GM20431 (cell line): Measurements from ENCODE around the gene RGS17.
"Not testable (repeated sequence)": the region's sequence is repeated elsewhere in the genome, so short reads cannot be mapped to it uniquely, and the experiment has no call there.

ENCODE experiments used
- in situ Hi-C: fragments of 300-500 bp; cut with MseI, MboI; formaldehyde crosslinking; loops from one replicate; pipeline ENCODE4 v1.15.0; 2020; ENCODE audit warnings: low sequenced_read_pairs; ENCODE audit not compliant: unreplicated experiment

The RGS17 gene

GRCh38 chr6:153001767-153002612, 129.1 kb downstream of the RGS17 start:
- in situ Hi-C loops = no loop called here

- in situ Hi-C loops = not testable (repeated sequence)
Observed at GRCh38 chr6:153000790-153001189, 130.3 kb downstream of the RGS17 start.

- in situ Hi-C loops = no loop called here
Observed at GRCh38 chr6:153000243-153000642, 130.8 kb downstream of the RGS17 start.

- in situ Hi-C loops = not testable (repeated sequence)
Observed at GRCh38 chr6:152999538-152999937, 131.5 kb downstream of the RGS17 start.

- in situ Hi-C loops = no loop called here
Observed at GRCh38 chr6:152993847-152994246, 137.2 kb downstream of the RGS17 start.

GRCh38 chr6:152993431-152993830, 137.7 kb downstream of the RGS17 start:
- in situ Hi-C loops = no loop called here

- in situ Hi-C loops = no loop called here
Observed at GRCh38 chr6:152986978-152987377, 144.1 kb downstream of the RGS17 start.

GRCh38 chr6:152985300-152985699, 145.8 kb downstream of the RGS17 start:
- in situ Hi-C loops = not testable (repeated sequence)

- in situ Hi-C loops = no loop called here
Observed at GRCh38 chr6:152984513-152984872, 146.6 kb downstream of the RGS17 start.

- in situ Hi-C loops = no loop called here
Observed at GRCh38 chr6:152983637-152984512, 147.2 kb downstream of the RGS17 start.

GRCh38 chr6:152982904-152983636, 148.0 kb downstream of the RGS17 start, which contains the start of gene FBXO5:
Gene FBXO5, minus strand, starts transcription at chr6:152983041. Its CDS starts 82 bp downstream, at chr6:152982959.
- in situ Hi-C loops = no loop called here

- in situ Hi-C loops = no loop called here
Observed at GRCh38 chr6:152981989-152982903, 148.8 kb downstream of the RGS17 start.

GRCh38 chr6:152981219-152981618, 149.9 kb downstream of the RGS17 start:
- in situ Hi-C loops = no loop called here

GRCh38 chr6:152980656-152981055, 150.4 kb downstream of the RGS17 start:
- in situ Hi-C loops = no loop called here

GRCh38 chr6:152979116-152979515, 152.0 kb downstream of the RGS17 start:
- in situ Hi-C loops = no loop called here

- in situ Hi-C loops = no loop called here
Observed at GRCh38 chr6:152978058-152978457, 153.0 kb downstream of the RGS17 start.

GRCh38 chr6:152977556-152977955, 153.5 kb downstream of the RGS17 start:
- in situ Hi-C loops = no loop called here

- in situ Hi-C loops = no loop called here
Observed at GRCh38 chr6:152976749-152977148, 154.3 kb downstream of the RGS17 start.

GRCh38 chr6:152975204-152975915, 155.7 kb downstream of the RGS17 start:
- in situ Hi-C loops = no loop called here
